ENCODE measurements around the gene PCDHGB3. TPM values are rescaled to one million over a fixed set of nuclear protein-coding genes. Genes with fewer than 3 reads are reported as not detected.

PCDHGB3 gene
- total and polyA plus RNA-seq, 10 of the 15 experiments (the other 5 are each of a cell fraction or from before 2014, with no cell fraction given), result 0.12 to 0.50 (median 0.20) TPM; not detected in 4

- FAIRE-seq (no peak), DNase-seq (ENCODE audit: low read depth, low spot score) (no peak), ATAC-seq (no peak)
- SMC1A ChIA-PET (ENCODE audit: uncharacterized antibody, unreplicated experiment), result interaction anchor here (2.9 kb wide), 1 partner anchor 10 kb away, joined by 14 read pairs; the partner anchor contains the start of gene PCDHGA11
- CTCF ChIA-PET, result interaction anchor here (1.0 to 4.8 kb wide), 5 partner anchors 10 to 102 kb away, joined by 4 to 41 read pairs (median 27); partner anchors contain the start of genes PCDHGA11, PCDHGA12, PCDHGB3 and PCDHGC3
- BruUV-seq (replicated peaks), result no TSS peak
- RAD21 ChIA-PET (ENCODE audit: unreplicated experiment), result interaction anchor here (0.6 kb wide), 1 partner anchor 41 kb away, joined by 3 read pairs; the partner anchor contains the start of gene PCDHGB3
- POLR2A ChIA-PET, result no interaction called here
- no peaks in the 10 kb centered on the region for H3K36me3 ChIP-seq (ENCODE audit: control insufficient read depth in 2 of 2, insufficient read depth in 2 of 2, low read length in 1 of 2)
- 96% methylated on average over 3 of the region's 3 CpGs for WGBS (ENCODE audit: insufficient coverage, insufficient replicate concordance, low lambda C conversion rate, missing lambda C conversion rate)
- H3K9ac ChIP-seq (ENCODE audit: control insufficient read depth, insufficient read depth, low read length), result no peak overlapping the region
- no peaks in the 10 kb centered on the region for H4K20me1 ChIP-seq (ENCODE audit: control insufficient read depth, insufficient read depth)
- TF ChIP-seq ZZZ3 (IDR thresholded peaks at IDR 0.05; ENCODE audit: control insufficient read depth, insufficient read length, low read depth), result no peak
- TF ChIP-seq USF1 (IDR thresholded peaks at IDR 0.05; ENCODE audit: borderline replicate concordance, extremely low read length, insufficient read depth, low read depth, low read length), result no peak
- TF ChIP-seq SPI1 (IDR thresholded peaks at IDR 0.05; ENCODE audit: borderline replicate concordance, insufficient read depth, low read depth, low read length), result no peak
- TF ChIP-seq E2F4 (IDR thresholded peaks at IDR 0.05; ENCODE audit: low read depth, low read length), result no peak
- TF ChIP-seq ZSCAN29 (IDR thresholded peaks at IDR 0.05), result no peak
- no peak for TF ChIP-seq NBN (IDR thresholded peaks at IDR 0.05)
- no peak for TF ChIP-seq MEF2B (IDR thresholded peaks at IDR 0.05; ENCODE audit: partially characterized antibody, poor library complexity, severe bottlenecking)
- in situ Hi-C loops (cut with MboI) (no loop called here), intact Hi-C loops (cut with micrococcal nuclease; ENCODE audit: unreplicated experiment) (no loop called here)
- no peak overlapping the region for H3K27ac ChIP-seq (ENCODE audit: control insufficient read depth, insufficient read depth)
- no peak overlapping the region for H2AFZ ChIP-seq (ENCODE audit: control insufficient read depth, low read depth, low read length)
- no peak overlapping the region for H3K4me3 ChIP-seq
- no peak overlapping the region for H3K4me2 ChIP-seq (ENCODE audit: control insufficient read depth, insufficient read depth)
- H3K79me2 ChIP-seq (ENCODE audit: control insufficient read depth, insufficient read depth, low read length), result no peaks in the 10 kb centered on the region
- peaks cover 0 to 1% of the 10 kb centered on the region in 2 experiments; a peak in 1 of 4 replicates for H3K27me3 ChIP-seq (replicated peaks in 1 of 2; ENCODE audit: control insufficient read depth in 2 of 2, insufficient read depth in 2 of 2, low read length in 1 of 2)
- H3K9me3 ChIP-seq (replicated peaks; ENCODE audit: control insufficient read depth, insufficient read depth, low read length), result peaks cover 13% of the 10 kb centered on the region; the same call in 2 of the 3 replicates
- H3K4me1 ChIP-seq (ENCODE audit: control insufficient read depth, insufficient read depth, low read length), result no peaks in the 10 kb centered on the region; the same call in 1 of the 2 replicates
Observed at GRCh38 chr5:141411575-141411974, 41.5 kb downstream of the PCDHGB3 start.
